Measurements from ENCODE around the gene S1PR3. TPM values are rescaled to one million over a fixed set of nuclear protein-coding genes. Genes with fewer than 3 reads are reported as not detected.

S1PR3 gene
- polyA plus RNA-seq, 2 of the 4 experiments (the other 2 are of a cell fraction) = 26.4 to 33.7 TPM

- 94% methylated on average over 4 of the region's 4 CpGs for WGBS (ENCODE audit: missing lambda C conversion rate)
- ATAC-seq (peak; percentile 52 to 68; a peak in 5 of 6 replicates), DNase-seq (ENCODE audit: low read depth in 1 of 2, low spot score in 1 of 2) (no peak), FAIRE-seq (no peak)
- Histone ChIP-seq H3K4me3 (no peak overlapping the region), H3K4me1 (peaks cover 18% of the 10 kb centered on the region), H3K9me3 (no peaks in the 10 kb centered on the region), H3K4me2 (peak overlapping the region; percentile 38; the same call in 2 of the 3 replicates), H3K27ac (peak overlapping the region; percentile 4 to 73; a peak in 4 of 6 replicates)
- POLR2A ChIA-PET = interaction anchor here (1.0 kb wide), 1 partner anchor 290 kb away, joined by 4 read pairs; the partner anchor contains the start of gene CKS2
- CTCF ChIA-PET = interaction anchor here (1.0 to 1.7 kb wide), 4 partner anchors 10 to 73 kb away, joined by 3 to 6 read pairs (median 4); no protein-coding TSS in a partner anchor
- TF ChIP-seq, protein P1, sequence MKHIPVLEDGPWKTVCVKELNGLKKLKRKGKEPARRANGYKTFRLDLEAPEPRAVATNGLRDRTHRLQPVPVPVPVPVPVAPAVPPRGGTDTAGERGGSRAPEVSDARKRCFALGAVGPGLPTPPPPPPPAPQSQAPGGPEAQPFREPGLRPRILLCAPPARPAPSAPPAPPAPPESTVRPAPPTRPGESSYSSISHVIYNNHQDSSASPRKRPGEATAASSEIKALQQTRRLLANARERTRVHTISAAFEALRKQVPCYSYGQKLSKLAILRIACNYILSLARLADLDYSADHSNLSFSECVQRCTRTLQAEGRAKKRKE (CRISPR knock-in tag; IDR thresholded peaks at IDR 0.05; ENCODE audit: low read depth) = no peak
- TF ChIP-seq, protein P2, sequence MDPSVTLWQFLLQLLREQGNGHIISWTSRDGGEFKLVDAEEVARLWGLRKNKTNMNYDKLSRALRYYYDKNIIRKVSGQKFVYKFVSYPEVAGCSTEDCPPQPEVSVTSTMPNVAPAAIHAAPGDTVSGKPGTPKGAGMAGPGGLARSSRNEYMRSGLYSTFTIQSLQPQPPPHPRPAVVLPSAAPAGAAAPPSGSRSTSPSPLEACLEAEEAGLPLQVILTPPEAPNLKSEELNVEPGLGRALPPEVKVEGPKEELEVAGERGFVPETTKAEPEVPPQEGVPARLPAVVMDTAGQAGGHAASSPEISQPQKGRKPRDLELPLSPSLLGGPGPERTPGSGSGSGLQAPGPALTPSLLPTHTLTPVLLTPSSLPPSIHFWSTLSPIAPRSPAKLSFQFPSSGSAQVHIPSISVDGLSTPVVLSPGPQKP (IDR thresholded peaks at IDR 0.05; ENCODE audit: low read depth, low read length) = no peak
- 0 out of 2 replicates have a peak, but pooled peaks have one; percentile 9 for TF ChIP-seq GATA3 (IDR thresholded peaks at IDR 0.05; ENCODE audit: borderline replicate concordance)
Observed at GRCh38 chr9:89020754-89021153, 29.5 kb downstream of the S1PR3 start.

GRCh38 chr9:89021154-89021803, 30.0 kb downstream of the S1PR3 start:
- Histone ChIP-seq H3K4me2 (peak overlapping the region; percentile 38; the same call in 2 of the 3 replicates), H3K4me3 (no peak overlapping the region), H3K27ac (peak overlapping the region; percentile 50 to 73; a peak in 4 of 6 replicates), H3K4me1 (peaks cover 18% of the 10 kb centered on the region), H3K9me3 (no peaks in the 10 kb centered on the region)
- ATAC-seq = peak; percentile 90 to 91
- TF ChIP-seq FOSL2 (IDR thresholded peaks at IDR 0.05) = 0 out of 2 replicates have a peak, but pooled peaks have one; percentile 36
- peak; percentile 63 for TF ChIP-seq FOSL2 (CRISPR knock-in tag; IDR thresholded peaks at IDR 0.05)
- no peak for TF ChIP-seq SREBF2 (IDR thresholded peaks at IDR 0.05)
- no peak for TF ChIP-seq ESRRA (IDR thresholded peaks at IDR 0.05; ENCODE audit: borderline replicate concordance, low read length)
- no peak for TF ChIP-seq USF2 (IDR thresholded peaks at IDR 0.05)
- TF ChIP-seq JUNB (IDR thresholded peaks at IDR 0.05) = 0 out of 2 replicates have a peak, but pooled peaks have one; percentile 16
- peak; percentile 62 for TF ChIP-seq MAFK (IDR thresholded peaks at IDR 0.05; ENCODE audit: partially characterized antibody)
- TF ChIP-seq GATA3 (IDR thresholded peaks at IDR 0.05; ENCODE audit: borderline replicate concordance) = 0 out of 2 replicates have a peak, but pooled peaks have one; percentile 1
- no peak for TF ChIP-seq BHLHE40 (IDR thresholded peaks at IDR 0.05; ENCODE audit: low read depth, low read length)
- 0 out of 2 replicates have a peak, but pooled peaks have one; percentile 6 for TF ChIP-seq NFE2L2 (conservative IDR thresholded peaks at IDR 0.05; ENCODE audit: low read length)
- no peak for TF ChIP-seq HDAC2 (IDR thresholded peaks at IDR 0.05)
- POLR2A ChIA-PET = interaction anchor here (1.0 kb wide), 1 partner anchor 289 kb away, joined by 4 read pairs; the partner anchor contains the start of gene CKS2
- FAIRE-seq = no peak
- CTCF ChIA-PET = interaction anchor here (0.8 to 1.7 kb wide), 5 partner anchors 10 to 72 kb away, joined by 3 to 6 read pairs (median 3); no protein-coding TSS in a partner anchor
- WGBS (ENCODE audit: missing lambda C conversion rate) = 74% methylated on average over 6 of the region's 8 CpGs
- DNase-seq (ENCODE audit: low read depth in 1 of 2, low spot score in 1 of 2) = peak; percentile 41 to 61

DNA sequence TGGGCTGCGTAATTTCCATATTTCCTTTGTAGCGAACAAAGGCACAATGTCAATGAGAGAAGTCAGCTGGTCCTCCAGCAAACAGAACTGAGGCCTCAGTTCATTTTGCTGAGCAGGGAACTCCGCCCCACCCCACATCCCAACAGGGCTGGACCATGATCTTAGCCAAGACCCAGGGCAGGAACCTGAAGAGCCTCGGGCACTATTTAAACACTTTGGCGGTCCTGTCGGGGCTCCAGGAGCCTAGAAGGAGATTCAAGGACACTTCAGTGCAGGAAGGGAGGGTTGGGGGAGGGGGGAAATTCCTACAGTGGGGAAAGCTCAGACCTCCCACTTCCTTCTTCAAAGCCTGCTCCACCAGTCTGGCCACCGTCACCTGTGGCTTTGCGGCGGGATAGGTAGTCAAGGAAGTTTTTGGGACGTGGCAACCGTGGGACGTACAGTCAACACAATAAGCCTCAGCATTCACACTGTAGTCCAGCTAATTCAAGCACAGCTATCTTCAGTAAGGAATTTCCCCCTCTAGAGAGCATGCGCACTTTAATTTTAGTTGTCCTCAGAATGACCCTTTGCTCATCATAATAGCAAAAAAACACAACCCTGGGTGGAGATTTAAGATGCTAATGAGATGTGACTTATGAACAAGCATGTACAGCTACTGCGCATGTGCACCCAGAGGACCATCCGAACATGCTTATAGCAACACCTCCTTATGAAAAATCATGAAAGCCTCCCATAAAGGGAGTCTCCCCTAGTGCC, 30.9 kb downstream of the S1PR3 start:
- no peak for TF ChIP-seq HOXB5 (CRISPR knock-in tag; IDR thresholded peaks at IDR 0.05)
- no peak for TF ChIP-seq EHF (CRISPR knock-in tag; IDR thresholded peaks at IDR 0.05)
- no peak for TF ChIP-seq BCL3 (IDR thresholded peaks at IDR 0.05)
- no peak for TF ChIP-seq ESRRA (IDR thresholded peaks at IDR 0.05; ENCODE audit: borderline replicate concordance, low read length)
- TF ChIP-seq KDM1A (IDR thresholded peaks at IDR 0.05; ENCODE audit: low read depth) = no peak
- no peak for TF ChIP-seq SREBF2 (IDR thresholded peaks at IDR 0.05)
- no peak for TF ChIP-seq PHF8 (IDR thresholded peaks at IDR 0.05; ENCODE audit: borderline replicate concordance, low read depth)
- no peak for TF ChIP-seq ZC3H11A (IDR thresholded peaks at IDR 0.05)
- TF ChIP-seq MAFK (IDR thresholded peaks at IDR 0.05; ENCODE audit: partially characterized antibody) = no peak
- POLR2A ChIA-PET = no interaction called here
- ATAC-seq = no peak
- WGBS (ENCODE audit: missing lambda C conversion rate) = 86% methylated on average over 15 of the region's 15 CpGs
- Histone ChIP-seq H3K4me1 (peaks cover 18% of the 10 kb centered on the region), H3K27ac (peak overlapping the region; percentile 50 to 73; a peak in 4 of 6 replicates), H3K9me3 (no peaks in the 10 kb centered on the region), H3K4me3 (no peak overlapping the region), H3K4me2 (no peak overlapping the region)
- CTCF ChIA-PET = interaction anchor here (0.8 to 1.7 kb wide), 2 partner anchors 10 to 21 kb away, joined by 3 to 6 read pairs; no protein-coding TSS in a partner anchor
- no peak for DNase-seq (ENCODE audit: low read depth in 1 of 2, low spot score in 1 of 2)
- FAIRE-seq = no peak

All from A549 (cell line).